Liver (tissue), 9 donors: Measurements from ENCODE around the gene NPR2. TPM values are rescaled to one million over a fixed set of nuclear protein-coding genes. Genes with fewer than 3 reads are reported as not detected.

Source experiments
- DNase-seq: peaks from one replicate; pipeline ENCODE4 v3.0.0-alpha.2; 2017; ENCODE audit warnings: low spot score
- H3K27ac ChIP-seq, 2 donors: one replicate each; pipeline ENCODE4 v1.7.0; 2013; ENCODE audit warnings: inconsistent platforms in 2 of 2, low read length in 2 of 2, control low read depth in 1 of 2, low read depth in 1 of 2, mild to moderate bottlenecking in 1 of 2
- H3K27me3 ChIP-seq, 4 donors: one replicate each; pipeline versions ENCODE4 v1.6.1 to v1.7.0; 2013; ENCODE audit warnings: low read length in 3 of 4, inconsistent platforms in 1 of 4, mild to moderate bottlenecking in 1 of 4, moderate library complexity in 1 of 4; ENCODE audit not compliant: control insufficient read depth in 4 of 4, insufficient read depth in 4 of 4
- H3K36me3 ChIP-seq, 4 donors: one replicate each; pipeline versions ENCODE4 v1.6.1 to v1.7.0; 2013; ENCODE audit warnings: low read length in 3 of 4, mild to moderate bottlenecking in 3 of 4, low read depth in 1 of 4, moderate library complexity in 1 of 4; ENCODE audit not compliant: control insufficient read depth in 4 of 4, insufficient read depth in 3 of 4
- H3K4me1 ChIP-seq, 4 donors: one replicate each; pipeline versions ENCODE4 v1.6.1 to v1.7.0; 2013; ENCODE audit warnings: low read length in 3 of 4, mild to moderate bottlenecking in 3 of 4, moderate library complexity in 1 of 4; ENCODE audit not compliant: control insufficient read depth in 4 of 4, insufficient read depth in 4 of 4
- H3K4me3 ChIP-seq, 3 donors: one replicate each; pipeline versions ENCODE4 v1.6.1 to v1.7.0; 2013; ENCODE audit warnings: low read length in 3 of 3, control low read depth in 1 of 3, low read depth in 1 of 3, mild to moderate bottlenecking in 1 of 3
- H3K9ac ChIP-seq, 2 donors: one replicate each; pipeline ENCODE4 v1.7.0; 2013; ENCODE audit warnings: low read length in 2 of 2, mild to moderate bottlenecking in 2 of 2, moderate library complexity in 2 of 2, control low read depth in 1 of 2, low read depth in 1 of 2
- H3K9me3 ChIP-seq, 4 donors: one replicate each; pipeline versions ENCODE4 v1.6.1 to v1.7.0; 2013; ENCODE audit warnings: low read length in 3 of 4; ENCODE audit not compliant: control insufficient read depth in 4 of 4
- ATF3 ChIP-seq: IDR thresholded peaks from 2 replicates; pipeline ENCODE4 v1.6.1; 2016; ENCODE audit warnings: antibody characterized with exemption
- CTCF ChIP-seq: fragments of 150-350 bp; IDR thresholded peaks from 2 replicates; pipeline ENCODE4 v1.5.1; 2017; ENCODE audit warnings: improper control_type of control experiment, low read depth, low read length; ENCODE audit not compliant: missing input control
- EGR1 ChIP-seq, 2 donors: IDR thresholded peaks; 2 replicates each; pipeline ENCODE4 v1.6.1; 2016 to 2018; ENCODE audit warnings: antibody characterized with exemption in 2 of 2, low read depth in 2 of 2
- FOXA1 ChIP-seq: IDR thresholded peaks from 2 replicates; pipeline ENCODE4 v1.6.1; 2016; ENCODE audit warnings: antibody characterized with exemption
- FOXA2 ChIP-seq: IDR thresholded peaks from 2 replicates; pipeline ENCODE4 v1.6.1; 2016; ENCODE audit warnings: antibody characterized with exemption
- HNF4A ChIP-seq, 2 donors: conservative IDR thresholded peaks; 2 replicates each; pipeline ENCODE4 v1.6.1; 2016; ENCODE audit warnings: antibody characterized with exemption in 2 of 2, mild to moderate bottlenecking in 2 of 2
- HNF4G ChIP-seq: IDR thresholded peaks from 2 replicates; pipeline ENCODE4 v1.6.1; 2016; ENCODE audit warnings: antibody characterized with exemption
- JUND ChIP-seq, 2 donors: IDR thresholded peaks; 2 replicates each; pipeline ENCODE4 v1.6.1; 2016; ENCODE audit warnings: antibody characterized with exemption in 2 of 2
- MAX ChIP-seq: IDR thresholded peaks from 2 replicates; pipeline ENCODE4 v1.6.1; 2016; ENCODE audit warnings: antibody characterized with exemption
- NR2F2 ChIP-seq: IDR thresholded peaks from 2 replicates; pipeline ENCODE4 v1.6.1; 2016; ENCODE audit warnings: antibody characterized with exemption
- RXRA ChIP-seq, 2 donors: IDR thresholded peaks; 2 replicates each; pipeline ENCODE4 v1.6.1; 2017 to 2018; ENCODE audit warnings: antibody characterized with exemption in 2 of 2, mild to moderate bottlenecking in 1 of 2
- SP1 ChIP-seq: IDR thresholded peaks from 2 replicates; pipeline ENCODE4 v1.6.1; 2018; ENCODE audit warnings: antibody characterized with exemption, mild to moderate bottlenecking
- TAF1 ChIP-seq: conservative IDR thresholded peaks from 2 replicates; pipeline ENCODE4 v1.6.1; 2016; ENCODE audit warnings: antibody characterized with exemption, mild to moderate bottlenecking
- YY1 ChIP-seq: IDR thresholded peaks from 2 replicates; pipeline ENCODE4 v1.6.1; 2016; ENCODE audit warnings: antibody characterized with exemption, mild to moderate bottlenecking
- WGBS: extraction: QIAGEN DNeasy Blood & Tissue Kit; methylation state at CpG from one replicate; pipeline ENCODE4 v1.1.7; 2013; 5-methylcytosine and 5-hydroxymethylcytosine counted together
- polyA plus RNA-seq, 2 donors: library from polyadenylated mRNA; stranded (reverse) in 1 of 2; unstranded in 1 of 2; fragments of 200-250 nt in 1 of 2; fragments of >200 nt in 1 of 2; fragmentation: Nextera tagmentation in 1 of 2; extraction: Ambion mirVana in 1 of 2; gene quantifications; one replicate each; pipeline versions ENCODE4 v1.2.1 to v1.2.3, GENCODE V29; 2013 to 2015
- total RNA-seq, 2 donors: library from RNA; depleted of rRNA; stranded (reverse); fragments of >200 nt; gene quantifications; one replicate each; pipeline ENCODE4 v1.2.3, GENCODE V29; 2014
- TF ChIP-seq, protein P1 (sequence below): IDR thresholded peaks from 2 replicates; pipeline ENCODE4 v1.6.1; 2016; ENCODE audit warnings: antibody characterized with exemption
- TF ChIP-seq, protein P2 (sequence below): IDR thresholded peaks from 2 replicates; pipeline ENCODE4 v1.6.1; 2016; ENCODE audit warnings: antibody characterized with exemption, mild to moderate bottlenecking
- donor health status: healthy.
- donor health status: healthy.
- donor health status: healthy.
- donor health status: healthy.
- donor health status: healthy.

The NPR2 gene
- total and polyA plus RNA-seq, 4 donors: 8.6 to 17.1 (median 11.2) TPM

DNA sequence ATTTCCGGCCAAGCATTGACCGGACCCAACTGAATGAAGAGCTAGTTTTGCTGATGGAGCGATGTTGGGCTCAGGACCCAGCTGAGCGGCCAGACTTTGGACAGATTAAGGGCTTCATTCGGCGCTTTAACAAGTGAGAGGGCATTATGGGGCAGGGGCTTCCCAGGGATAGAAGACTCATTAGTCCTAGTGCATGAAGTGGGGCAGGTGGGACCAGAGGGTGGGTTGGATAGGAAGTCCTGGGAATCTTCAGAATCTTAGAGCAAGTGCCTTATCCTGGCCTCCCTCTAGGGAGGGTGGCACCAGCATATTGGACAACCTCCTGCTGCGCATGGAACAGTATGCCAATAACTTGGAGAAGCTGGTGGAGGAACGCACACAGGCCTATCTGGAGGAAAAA lies 14.7 kb downstream of the NPR2 start:
- Histone ChIP-seq H3K4me3 (no peak overlapping the region), H3K9ac (no peak overlapping the region), H3K4me1 (peaks cover 2 to 11% (median 10%) of the 10 kb centered on the region in 4 donors), H3K27me3 (no peaks in the 10 kb centered on the region), H3K9me3 (no peaks in the 10 kb centered on the region), H3K36me3 (peaks cover 0 to 27% (median 13%) of the 10 kb centered on the region in 4 donors), H3K27ac (no peak overlapping the region)
- DNase-seq: no peak
- 98% methylated on average over 8 of the region's 8 CpGs for WGBS
- TF ChIP-seq HNF4G: no peak

DNA sequence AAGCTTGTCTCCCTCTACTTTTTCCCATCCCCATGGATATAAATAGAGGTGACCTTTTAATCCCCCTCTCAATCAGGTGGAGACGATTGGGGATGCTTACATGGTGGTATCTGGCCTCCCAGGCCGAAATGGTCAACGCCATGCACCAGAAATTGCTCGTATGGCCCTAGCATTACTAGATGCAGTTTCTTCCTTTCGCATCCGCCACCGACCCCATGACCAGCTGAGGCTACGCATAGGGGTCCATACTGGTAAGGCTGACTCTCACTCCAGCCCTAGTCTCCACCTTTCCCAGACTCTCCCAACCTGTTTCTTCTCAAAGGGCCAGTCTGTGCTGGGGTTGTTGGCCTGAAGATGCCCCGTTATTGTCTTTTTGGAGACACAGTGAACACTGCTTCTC lies 17.0 kb downstream of the NPR2 start:
- Histone ChIP-seq H3K4me3 (no peak overlapping the region), H3K36me3 (peaks cover 0 to 24% (median 12%) of the 10 kb centered on the region in 4 donors), H3K9me3 (no peaks in the 10 kb centered on the region), H3K9ac (no peak overlapping the region), H3K27ac (no peak overlapping the region), H3K27me3 (no peaks in the 10 kb centered on the region), H3K4me1 (peaks cover 12 to 26% (median 24%) of the 10 kb centered on the region in 4 donors)
- TF ChIP-seq YY1 (no peak), MAX (no peak), RXRA (IDR thresholded peaks at IDR 0.05) (no peak), EGR1 (IDR thresholded peaks at IDR 0.05; ENCODE audit: low read depth in 2 of 2) (no peak), NR2F2 (no peak), HNF4A (conservative IDR thresholded peaks at IDR 0.05) (no peak), FOXA2 (no peak), SP1 (no peak), ATF3 (no peak), JUND (IDR thresholded peaks at IDR 0.05) (no peak), FOXA1 (no peak), CTCF (no peak), TAF1 (no peak)
- TF ChIP-seq, protein P1, sequence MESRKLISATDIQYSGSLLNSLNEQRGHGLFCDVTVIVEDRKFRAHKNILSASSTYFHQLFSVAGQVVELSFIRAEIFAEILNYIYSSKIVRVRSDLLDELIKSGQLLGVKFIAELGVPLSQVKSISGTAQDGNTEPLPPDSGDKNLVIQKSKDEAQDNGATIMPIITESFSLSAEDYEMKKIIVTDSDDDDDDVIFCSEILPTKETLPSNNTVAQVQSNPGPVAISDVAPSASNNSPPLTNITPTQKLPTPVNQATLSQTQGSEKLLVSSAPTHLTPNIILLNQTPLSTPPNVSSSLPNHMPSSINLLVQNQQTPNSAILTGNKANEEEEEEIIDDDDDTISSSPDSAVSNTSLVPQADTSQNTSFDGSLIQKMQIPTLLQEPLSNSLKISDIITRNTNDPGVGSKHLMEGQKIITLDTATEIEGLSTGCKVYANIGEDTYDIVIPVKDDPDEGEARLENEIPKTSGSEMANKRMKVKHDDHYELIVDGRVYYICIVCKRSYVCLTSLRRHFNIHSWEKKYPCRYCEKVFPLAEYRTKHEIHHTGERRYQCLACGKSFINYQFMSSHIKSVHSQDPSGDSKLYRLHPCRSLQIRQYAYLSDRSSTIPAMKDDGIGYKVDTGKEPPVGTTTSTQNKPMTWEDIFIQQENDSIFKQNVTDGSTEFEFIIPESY: no peak
- TF ChIP-seq, protein P2, sequence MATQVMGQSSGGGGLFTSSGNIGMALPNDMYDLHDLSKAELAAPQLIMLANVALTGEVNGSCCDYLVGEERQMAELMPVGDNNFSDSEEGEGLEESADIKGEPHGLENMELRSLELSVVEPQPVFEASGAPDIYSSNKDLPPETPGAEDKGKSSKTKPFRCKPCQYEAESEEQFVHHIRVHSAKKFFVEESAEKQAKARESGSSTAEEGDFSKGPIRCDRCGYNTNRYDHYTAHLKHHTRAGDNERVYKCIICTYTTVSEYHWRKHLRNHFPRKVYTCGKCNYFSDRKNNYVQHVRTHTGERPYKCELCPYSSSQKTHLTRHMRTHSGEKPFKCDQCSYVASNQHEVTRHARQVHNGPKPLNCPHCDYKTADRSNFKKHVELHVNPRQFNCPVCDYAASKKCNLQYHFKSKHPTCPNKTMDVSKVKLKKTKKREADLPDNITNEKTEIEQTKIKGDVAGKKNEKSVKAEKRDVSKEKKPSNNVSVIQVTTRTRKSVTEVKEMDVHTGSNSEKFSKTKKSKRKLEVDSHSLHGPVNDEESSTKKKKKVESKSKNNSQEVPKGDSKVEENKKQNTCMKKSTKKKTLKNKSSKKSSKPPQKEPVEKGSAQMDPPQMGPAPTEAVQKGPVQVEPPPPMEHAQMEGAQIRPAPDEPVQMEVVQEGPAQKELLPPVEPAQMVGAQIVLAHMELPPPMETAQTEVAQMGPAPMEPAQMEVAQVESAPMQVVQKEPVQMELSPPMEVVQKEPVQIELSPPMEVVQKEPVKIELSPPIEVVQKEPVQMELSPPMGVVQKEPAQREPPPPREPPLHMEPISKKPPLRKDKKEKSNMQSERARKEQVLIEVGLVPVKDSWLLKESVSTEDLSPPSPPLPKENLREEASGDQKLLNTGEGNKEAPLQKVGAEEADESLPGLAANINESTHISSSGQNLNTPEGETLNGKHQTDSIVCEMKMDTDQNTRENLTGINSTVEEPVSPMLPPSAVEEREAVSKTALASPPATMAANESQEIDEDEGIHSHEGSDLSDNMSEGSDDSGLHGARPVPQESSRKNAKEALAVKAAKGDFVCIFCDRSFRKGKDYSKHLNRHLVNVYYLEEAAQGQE: no peak
- no peak for DNase-seq
- 96% methylated on average over 9 of the region's 9 CpGs for WGBS
